RWPE2 (cell line): ENCODE data around the gene UIMC1.

Experiments
- ATAC-seq: fragments of 200-7000 bp; cut with Tn5 transposase; 3 replicates; pipeline ENCODE4 v1.9.1; 2021; ENCODE audit warnings: low read depth
- DNase-seq: peaks from one replicate; pipeline ENCODE4 v3.0.0-alpha.2; 2020; ENCODE audit warnings: low spot score
- H3K27ac ChIP-seq: fragments of 450-650 bp; 2 replicates; pipeline ENCODE4 v1.5.1; 2017; ENCODE audit warnings: mild to moderate bottlenecking; ENCODE audit not compliant: poor library complexity, severe bottlenecking
- H3K27me3 ChIP-seq: fragments of 250-450 bp; sonication (Bioruptor Pico); 2 replicates; pipeline ENCODE4 v1.5.1; 2021; ENCODE audit warnings: mild to moderate bottlenecking, moderate library complexity; ENCODE audit not compliant: insufficient read depth, poor library complexity, severe bottlenecking
- H3K36me3 ChIP-seq: fragments of 250-450 bp; sonication (Bioruptor Pico); 2 replicates; pipeline ENCODE4 v1.5.1; 2020; ENCODE audit warnings: low read depth, mild to moderate bottlenecking, moderate library complexity
- H3K4me1 ChIP-seq: fragments of 250-450 bp; sonication (Bioruptor Pico); 2 replicates; pipeline ENCODE4 v1.5.1; 2021; ENCODE audit warnings: mild to moderate bottlenecking, moderate library complexity; ENCODE audit not compliant: insufficient read depth, poor library complexity, severe bottlenecking
- H3K4me3 ChIP-seq: fragments of 250-450 bp; sonication (Bioruptor Pico); 2 replicates; pipeline ENCODE4 v1.5.1; 2021; ENCODE audit warnings: mild to moderate bottlenecking, moderate library complexity; ENCODE audit not compliant: severe bottlenecking
- H3K9me3 ChIP-seq: fragments of 250-450 bp; sonication (Bioruptor Pico); 2 replicates; pipeline ENCODE4 v1.5.1; 2021; ENCODE audit warnings: mild to moderate bottlenecking, moderate library complexity; ENCODE audit not compliant: severe bottlenecking
- TF ChIP-seq, protein P1 (sequence below): fragments of 450-650 bp; IDR thresholded peaks from one replicate; pipeline ENCODE4 v1.5.1; 2017; ENCODE audit warnings: mild to moderate bottlenecking, moderate library complexity; ENCODE audit not compliant: poor library complexity, severe bottlenecking

UIMC1 gene

GRCh38 chr5:176895831-176896230 is 110.7 kb downstream of the UIMC1 start:
- ATAC-seq: no peak
- TF ChIP-seq, protein P1, sequence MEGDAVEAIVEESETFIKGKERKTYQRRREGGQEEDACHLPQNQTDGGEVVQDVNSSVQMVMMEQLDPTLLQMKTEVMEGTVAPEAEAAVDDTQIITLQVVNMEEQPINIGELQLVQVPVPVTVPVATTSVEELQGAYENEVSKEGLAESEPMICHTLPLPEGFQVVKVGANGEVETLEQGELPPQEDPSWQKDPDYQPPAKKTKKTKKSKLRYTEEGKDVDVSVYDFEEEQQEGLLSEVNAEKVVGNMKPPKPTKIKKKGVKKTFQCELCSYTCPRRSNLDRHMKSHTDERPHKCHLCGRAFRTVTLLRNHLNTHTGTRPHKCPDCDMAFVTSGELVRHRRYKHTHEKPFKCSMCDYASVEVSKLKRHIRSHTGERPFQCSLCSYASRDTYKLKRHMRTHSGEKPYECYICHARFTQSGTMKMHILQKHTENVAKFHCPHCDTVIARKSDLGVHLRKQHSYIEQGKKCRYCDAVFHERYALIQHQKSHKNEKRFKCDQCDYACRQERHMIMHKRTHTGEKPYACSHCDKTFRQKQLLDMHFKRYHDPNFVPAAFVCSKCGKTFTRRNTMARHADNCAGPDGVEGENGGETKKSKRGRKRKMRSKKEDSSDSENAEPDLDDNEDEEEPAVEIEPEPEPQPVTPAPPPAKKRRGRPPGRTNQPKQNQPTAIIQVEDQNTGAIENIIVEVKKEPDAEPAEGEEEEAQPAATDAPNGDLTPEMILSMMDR: no peak
- Histone ChIP-seq H3K36me3 (no peaks in the 10 kb centered on the region), H3K27ac (no peak overlapping the region), H3K9me3 (no peaks in the 10 kb centered on the region), H3K4me3 (no peak overlapping the region), H3K27me3 (no peaks in the 10 kb centered on the region), H3K4me1 (no peaks in the 10 kb centered on the region)
- no peak for DNase-seq

- Histone ChIP-seq H3K36me3 (no peaks in the 10 kb centered on the region), H3K4me1 (no peaks in the 10 kb centered on the region), H3K27me3 (no peaks in the 10 kb centered on the region), H3K27ac (no peak overlapping the region), H3K4me3 (no peak overlapping the region), H3K9me3 (no peaks in the 10 kb centered on the region)
- no peak for DNase-seq
- TF ChIP-seq, protein P1: no peak
- no peak for ATAC-seq
Observed at GRCh38 chr5:176894298-176894697, 112.3 kb downstream of the UIMC1 start.

DNA sequence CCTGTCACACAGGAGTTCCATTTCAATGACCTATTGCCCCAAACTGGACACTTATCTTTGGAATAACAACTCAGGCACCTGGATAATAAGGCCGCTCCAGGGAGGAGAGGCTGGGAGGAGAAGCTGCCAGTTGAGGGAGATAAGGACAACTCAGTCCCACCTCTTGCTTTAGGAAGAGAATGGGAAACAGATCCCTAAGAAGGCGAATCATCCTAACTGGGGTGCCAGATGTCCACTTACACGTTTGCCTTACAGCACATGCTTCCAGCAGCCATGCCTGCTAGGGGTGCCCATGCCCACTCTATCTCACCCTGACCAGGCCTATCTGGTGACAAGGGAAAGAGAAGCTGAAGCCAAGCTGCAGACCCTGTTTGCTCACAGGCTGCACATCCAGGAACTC is 113.9 kb downstream of the UIMC1 start:
- no peak for ATAC-seq
- no peaks in the 10 kb centered on the region for H3K27me3 ChIP-seq
- TF ChIP-seq, protein P1: no peak
- H3K4me3 ChIP-seq: no peak overlapping the region
- H3K9me3 ChIP-seq: no peaks in the 10 kb centered on the region
- no peaks in the 10 kb centered on the region for H3K36me3 ChIP-seq
- no peaks in the 10 kb centered on the region for H3K4me1 ChIP-seq
- no peak overlapping the region for H3K27ac ChIP-seq
- DNase-seq: no peak

DNA sequence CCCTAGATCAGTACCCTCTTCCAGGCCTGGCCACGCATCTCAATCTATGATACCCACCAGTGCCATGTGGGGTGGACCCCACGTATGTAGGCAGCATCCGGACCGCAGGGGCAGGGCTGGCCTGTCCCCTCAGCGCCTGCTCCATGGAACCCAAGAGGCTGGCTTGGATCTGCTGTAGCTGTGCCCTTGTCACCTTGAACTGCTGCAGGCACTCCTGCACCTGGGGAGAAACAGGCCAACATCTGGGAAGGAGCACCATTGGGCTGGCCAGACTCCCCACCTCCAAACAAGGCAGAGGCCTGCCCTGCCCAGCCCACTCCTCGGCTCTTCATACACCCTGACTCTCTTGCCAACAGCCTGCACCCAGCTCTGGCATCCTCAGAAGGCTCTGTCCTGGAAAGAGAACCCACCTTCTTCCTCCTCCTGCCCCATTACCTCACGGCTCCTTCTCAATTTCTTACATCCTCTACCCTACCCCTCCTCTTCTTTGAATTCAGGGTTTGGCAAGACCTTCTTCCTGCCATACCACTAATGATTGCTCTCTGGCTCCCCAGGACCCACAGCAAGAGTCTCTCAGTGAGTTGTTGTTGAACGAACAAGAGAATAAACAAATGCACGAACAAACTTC is 115.1 kb downstream of the UIMC1 start:
- TF ChIP-seq, protein P1: no peak
- Histone ChIP-seq H3K4me1 (no peaks in the 10 kb centered on the region), H3K9me3 (no peaks in the 10 kb centered on the region), H3K27me3 (no peaks in the 10 kb centered on the region), H3K36me3 (no peaks in the 10 kb centered on the region), H3K4me3 (no peak overlapping the region), H3K27ac (no peak overlapping the region)
- no peak for ATAC-seq
- no peak for DNase-seq

DNA sequence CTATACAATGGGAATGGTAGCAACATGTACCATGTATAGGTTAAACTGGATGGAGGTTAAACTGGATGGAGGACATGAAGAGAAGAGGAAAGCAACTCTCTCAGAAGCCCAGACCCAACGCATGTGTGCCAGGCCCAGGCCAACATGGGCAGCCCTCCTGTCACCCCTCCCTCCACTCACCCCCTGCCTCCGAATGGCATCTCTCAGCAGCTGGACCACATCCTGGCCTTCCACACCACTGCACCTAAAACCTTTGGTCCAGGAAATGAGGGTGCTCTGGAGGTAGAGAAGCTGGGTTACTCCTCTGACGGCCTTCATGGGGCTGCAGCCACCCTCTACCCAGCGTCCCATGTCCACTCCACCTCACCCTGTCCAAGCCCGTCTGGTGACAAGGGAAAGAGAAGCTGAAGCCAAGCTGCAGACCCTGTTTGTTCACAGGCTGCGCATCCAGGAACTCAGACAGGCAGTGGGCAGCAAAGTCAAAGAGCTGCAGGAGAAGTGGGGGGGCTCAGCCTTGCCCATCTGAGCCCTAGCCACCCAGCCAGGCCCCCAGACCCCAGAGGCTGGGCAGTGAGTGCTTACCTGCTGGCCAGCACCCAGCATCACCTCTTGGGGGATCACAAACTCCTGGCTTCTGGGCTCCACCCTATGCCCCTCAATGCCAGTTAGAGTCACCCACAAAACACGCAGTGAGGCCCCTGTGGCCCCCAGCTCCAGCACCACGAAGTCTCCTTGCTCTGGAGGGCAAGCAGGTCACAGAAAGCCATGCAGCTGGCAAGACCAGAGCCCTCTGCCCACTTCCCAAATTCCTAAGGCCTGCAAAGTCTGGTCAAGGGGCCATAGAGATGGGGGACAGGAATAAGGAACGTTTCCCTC is 115.9 kb downstream of the UIMC1 start:
- Histone ChIP-seq H3K27me3 (no peaks in the 10 kb centered on the region), H3K4me1 (no peaks in the 10 kb centered on the region), H3K9me3 (no peaks in the 10 kb centered on the region), H3K36me3 (no peaks in the 10 kb centered on the region), H3K4me3 (no peak overlapping the region), H3K27ac (no peak overlapping the region)
- ATAC-seq (no peak), DNase-seq (no peak)
- TF ChIP-seq, protein P1: no peak
